ENCODE data around the gene TSPAN13. TPM values are rescaled to one million over a fixed set of nuclear protein-coding genes. Genes with fewer than 3 reads are reported as not detected.

TSPAN13 gene
- total and polyA plus RNA-seq, 2 donors (not counting 1 experiment from before 2014, with no cell fraction given): 23.0 to 26.2 TPM

DNA sequence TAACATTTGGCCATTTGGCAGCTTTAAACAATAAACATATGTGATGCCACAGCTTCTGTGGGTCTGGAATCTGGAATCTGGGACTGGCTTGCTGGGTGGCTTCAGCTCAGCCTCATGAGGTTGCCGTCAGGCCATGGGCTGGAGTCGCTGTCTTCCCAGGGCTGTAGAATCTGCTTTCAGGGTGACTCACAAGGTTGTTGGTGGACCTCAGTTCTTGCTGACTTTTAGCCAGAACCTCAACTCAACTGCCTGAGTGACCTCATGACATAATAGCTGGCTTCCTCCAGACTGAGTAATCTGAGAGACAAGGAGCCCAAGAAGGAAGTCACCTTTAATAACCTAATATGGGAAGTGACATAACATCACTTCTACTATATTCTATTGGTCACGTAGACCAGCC lies 44.6 kb upstream of the TSPAN13 start:
- POLR2A ChIA-PET: no interaction called here
- intact Hi-C loops (cut with micrococcal nuclease): no loop called here
- Histone ChIP-seq H3K27ac (ENCODE audit: low read length in 2 of 2) (no peak overlapping the region), H3K4me3 (ENCODE audit: control extremely low read depth in 1 of 5, extremely low read depth in 1 of 5, insufficient read depth in 1 of 5, low read depth in 2 of 5, low read length in 4 of 5) (no peak overlapping the region), H3K9me3 (ENCODE audit: control extremely low read depth in 1 of 3, control insufficient read depth in 2 of 3, insufficient read depth in 1 of 3, low read length in 2 of 3) (no peaks in the 10 kb centered on the region), H4K20me1 (ENCODE audit: control insufficient read depth, insufficient read depth, low read length, poor library complexity, severe bottlenecking) (no peaks in the 10 kb centered on the region), H3K9ac (ENCODE audit: low read length) (no peak overlapping the region), H3K79me2 (ENCODE audit: control insufficient read depth, insufficient read depth, low read length) (no peaks in the 10 kb centered on the region), H3K36me3 (replicated peaks in 1 of 2; ENCODE audit: control extremely low read depth in 1 of 2, control insufficient read depth in 1 of 2, extremely low read depth in 1 of 2, insufficient read depth in 2 of 2, low read length in 1 of 2) (peaks cover 5 to 6% of the 10 kb centered on the region in 2 experiments), H3K4me2 (replicated peaks; ENCODE audit: low read depth, low read length, poor library complexity, severe bottlenecking) (no peak overlapping the region), H3K27me3 (replicated peaks in 1 of 4; ENCODE audit: control extremely low read depth in 1 of 4, control insufficient read depth in 3 of 4, insufficient read depth in 4 of 4, low read length in 3 of 4) (no peaks in the 10 kb centered on the region), H3K4me1 (ENCODE audit: control insufficient read depth in 2 of 2, insufficient read depth in 2 of 2, low read length in 2 of 2) (no peaks in the 10 kb centered on the region), H2AFZ (ENCODE audit: insufficient read depth, low read depth, low read length, poor library complexity, severe bottlenecking) (no peak overlapping the region)
- Mint-ChIP-seq H3K27ac (no peak overlapping the region), H3K27me3 (no peaks in the 10 kb centered on the region), H3K4me3 (no peak overlapping the region), H3K9me3 (ENCODE audit: insufficient read depth) (no peaks in the 10 kb centered on the region), H3K4me1 (peaks cover 5% of the 10 kb centered on the region)
- ATAC-seq (ENCODE audit: low read depth): no peak
- DNase-seq: no peak
- CTCF ChIA-PET: no interaction called here
- TF ChIP-seq, protein P1, sequence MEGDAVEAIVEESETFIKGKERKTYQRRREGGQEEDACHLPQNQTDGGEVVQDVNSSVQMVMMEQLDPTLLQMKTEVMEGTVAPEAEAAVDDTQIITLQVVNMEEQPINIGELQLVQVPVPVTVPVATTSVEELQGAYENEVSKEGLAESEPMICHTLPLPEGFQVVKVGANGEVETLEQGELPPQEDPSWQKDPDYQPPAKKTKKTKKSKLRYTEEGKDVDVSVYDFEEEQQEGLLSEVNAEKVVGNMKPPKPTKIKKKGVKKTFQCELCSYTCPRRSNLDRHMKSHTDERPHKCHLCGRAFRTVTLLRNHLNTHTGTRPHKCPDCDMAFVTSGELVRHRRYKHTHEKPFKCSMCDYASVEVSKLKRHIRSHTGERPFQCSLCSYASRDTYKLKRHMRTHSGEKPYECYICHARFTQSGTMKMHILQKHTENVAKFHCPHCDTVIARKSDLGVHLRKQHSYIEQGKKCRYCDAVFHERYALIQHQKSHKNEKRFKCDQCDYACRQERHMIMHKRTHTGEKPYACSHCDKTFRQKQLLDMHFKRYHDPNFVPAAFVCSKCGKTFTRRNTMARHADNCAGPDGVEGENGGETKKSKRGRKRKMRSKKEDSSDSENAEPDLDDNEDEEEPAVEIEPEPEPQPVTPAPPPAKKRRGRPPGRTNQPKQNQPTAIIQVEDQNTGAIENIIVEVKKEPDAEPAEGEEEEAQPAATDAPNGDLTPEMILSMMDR (IDR thresholded peaks at IDR 0.05): no peak
- TF ChIP-seq EZH2 (IDR thresholded peaks at IDR 0.05; ENCODE audit: borderline replicate concordance, insufficient read depth, low read depth, low read length, poor library complexity, severe bottlenecking): no peak
- 87% methylated on average over 2 of the region's 3 CpGs for WGBS (ENCODE audit: insufficient coverage)

DNA sequence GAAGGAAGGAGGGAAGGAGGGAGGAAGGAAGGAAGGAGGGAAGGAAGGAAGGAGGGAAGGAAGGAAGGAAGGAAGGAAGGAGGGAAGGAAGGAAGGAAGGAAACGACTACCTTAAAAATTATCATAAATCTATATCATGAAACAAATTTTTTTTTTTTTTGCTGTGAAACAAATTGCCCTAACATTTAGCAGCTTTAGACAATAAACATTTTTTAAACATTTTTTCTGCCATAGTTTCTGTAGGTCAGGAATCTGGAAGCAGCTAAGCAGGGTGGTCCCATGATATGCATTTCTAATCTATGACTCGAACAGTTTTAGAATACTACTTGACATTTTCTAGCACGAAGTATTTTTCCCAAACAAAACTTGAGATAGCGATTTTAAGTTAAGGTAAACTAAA lies 42.9 kb upstream of the TSPAN13 start:
- Histone ChIP-seq H3K9me3 (ENCODE audit: control extremely low read depth in 1 of 3, control insufficient read depth in 2 of 3, insufficient read depth in 1 of 3, low read length in 2 of 3) (no peaks in the 10 kb centered on the region), H3K4me3 (ENCODE audit: control extremely low read depth in 1 of 5, extremely low read depth in 1 of 5, insufficient read depth in 1 of 5, low read depth in 2 of 5, low read length in 4 of 5) (no peak overlapping the region), H3K4me1 (ENCODE audit: control insufficient read depth in 2 of 2, insufficient read depth in 2 of 2, low read length in 2 of 2) (no peaks in the 10 kb centered on the region), H2AFZ (ENCODE audit: insufficient read depth, low read depth, low read length, poor library complexity, severe bottlenecking) (no peak overlapping the region), H3K27ac (ENCODE audit: low read length in 2 of 2) (no peak overlapping the region), H3K27me3 (replicated peaks in 1 of 4; ENCODE audit: control extremely low read depth in 1 of 4, control insufficient read depth in 3 of 4, insufficient read depth in 4 of 4, low read length in 3 of 4) (no peaks in the 10 kb centered on the region), H4K20me1 (ENCODE audit: control insufficient read depth, insufficient read depth, low read length, poor library complexity, severe bottlenecking) (no peaks in the 10 kb centered on the region), H3K36me3 (replicated peaks in 1 of 2; ENCODE audit: control extremely low read depth in 1 of 2, control insufficient read depth in 1 of 2, extremely low read depth in 1 of 2, insufficient read depth in 2 of 2, low read length in 1 of 2) (no peaks in the 10 kb centered on the region), H3K9ac (ENCODE audit: low read length) (no peak overlapping the region), H3K4me2 (replicated peaks; ENCODE audit: low read depth, low read length, poor library complexity, severe bottlenecking) (no peak overlapping the region), H3K79me2 (ENCODE audit: control insufficient read depth, insufficient read depth, low read length) (no peaks in the 10 kb centered on the region)
- POLR2A ChIA-PET: no interaction called here
- Mint-ChIP-seq H3K9me3 (ENCODE audit: insufficient read depth) (no peaks in the 10 kb centered on the region), H3K27me3 (no peaks in the 10 kb centered on the region), H3K4me3 (no peak overlapping the region), H3K4me1 (peaks cover 5% of the 10 kb centered on the region), H3K27ac (no peak overlapping the region)
- CTCF ChIA-PET: no interaction called here
- no peak for ATAC-seq (ENCODE audit: low read depth)
- DNase-seq: no peak
- TF ChIP-seq, protein P1 (IDR thresholded peaks at IDR 0.05): no peak
- TF ChIP-seq EZH2 (IDR thresholded peaks at IDR 0.05; ENCODE audit: borderline replicate concordance, insufficient read depth, low read depth, low read length, poor library complexity, severe bottlenecking): no peak
- WGBS (ENCODE audit: insufficient coverage): no CpG with 5 or more reads among the region's 4 CpGs
- intact Hi-C loops (cut with micrococcal nuclease): no loop called here

Measured in B cell (primary cell).